ENCODE measurements around the gene USP27X.

The USP27X gene

GRCh38 chrX:49922291-49923241 lies 43.3 kb downstream of the USP27X start, which contains the start of gene CLCN5:
CLCN5 (plus strand) TSS chrX:49922596; CDS start chrX:49925299, 2,703 bp downstream.
- H3K4me3 ChIP-seq (ENCODE audit: low read depth, low read length) = peak within 1 kb of the TSS; percentile 61
- in situ Hi-C loops (cut with HindIII; ENCODE audit: low sequenced_read_pairs) = no loop called here
- DNase-seq (ENCODE audit: low read depth) = peak; percentile 78
- no peak for TF ChIP-seq CTCF (IDR thresholded peaks at IDR 0.05; ENCODE audit: low read depth, low read length, missing control alignments)

- no peak for TF ChIP-seq CTCF (IDR thresholded peaks at IDR 0.05; ENCODE audit: low read depth, low read length, missing control alignments)
- in situ Hi-C loops (cut with HindIII; ENCODE audit: low sequenced_read_pairs) = no loop called here
- no peak overlapping the region for H3K4me3 ChIP-seq (ENCODE audit: low read depth, low read length)
- DNase-seq (ENCODE audit: low read depth) = no peak
These were observed 45.9 kb downstream of the USP27X start for GRCh38 chrX:49925176-49925575.

GRCh38 chrX:49930039-49930438 lies 50.8 kb downstream of the USP27X start:
- in situ Hi-C loops (cut with HindIII; ENCODE audit: low sequenced_read_pairs) = no loop called here
- DNase-seq (ENCODE audit: low read depth) = no peak
- H3K4me3 ChIP-seq (ENCODE audit: low read depth, low read length) = no peak overlapping the region
- no peak for TF ChIP-seq CTCF (IDR thresholded peaks at IDR 0.05; ENCODE audit: low read depth, low read length, missing control alignments)
